LNCAP (cell line): Measurements from ENCODE around the gene FGFR2.

Experiments
- TF ChIP-seq, protein P1 (sequence below): fragments of 450-650 bp; IDR thresholded peaks from 2 replicates; pipeline ENCODE4 v1.5.1; 2017; ENCODE audit warnings: mild to moderate bottlenecking

Gene FGFR2

GRCh38 chr10:121466424-121466823 is 131.8 kb downstream of the FGFR2 start:
- TF ChIP-seq, protein P1, sequence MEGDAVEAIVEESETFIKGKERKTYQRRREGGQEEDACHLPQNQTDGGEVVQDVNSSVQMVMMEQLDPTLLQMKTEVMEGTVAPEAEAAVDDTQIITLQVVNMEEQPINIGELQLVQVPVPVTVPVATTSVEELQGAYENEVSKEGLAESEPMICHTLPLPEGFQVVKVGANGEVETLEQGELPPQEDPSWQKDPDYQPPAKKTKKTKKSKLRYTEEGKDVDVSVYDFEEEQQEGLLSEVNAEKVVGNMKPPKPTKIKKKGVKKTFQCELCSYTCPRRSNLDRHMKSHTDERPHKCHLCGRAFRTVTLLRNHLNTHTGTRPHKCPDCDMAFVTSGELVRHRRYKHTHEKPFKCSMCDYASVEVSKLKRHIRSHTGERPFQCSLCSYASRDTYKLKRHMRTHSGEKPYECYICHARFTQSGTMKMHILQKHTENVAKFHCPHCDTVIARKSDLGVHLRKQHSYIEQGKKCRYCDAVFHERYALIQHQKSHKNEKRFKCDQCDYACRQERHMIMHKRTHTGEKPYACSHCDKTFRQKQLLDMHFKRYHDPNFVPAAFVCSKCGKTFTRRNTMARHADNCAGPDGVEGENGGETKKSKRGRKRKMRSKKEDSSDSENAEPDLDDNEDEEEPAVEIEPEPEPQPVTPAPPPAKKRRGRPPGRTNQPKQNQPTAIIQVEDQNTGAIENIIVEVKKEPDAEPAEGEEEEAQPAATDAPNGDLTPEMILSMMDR: no peak

- TF ChIP-seq, protein P1: no peak
These were observed 133.0 kb downstream of the FGFR2 start for GRCh38 chr10:121465215-121465614.

DNA sequence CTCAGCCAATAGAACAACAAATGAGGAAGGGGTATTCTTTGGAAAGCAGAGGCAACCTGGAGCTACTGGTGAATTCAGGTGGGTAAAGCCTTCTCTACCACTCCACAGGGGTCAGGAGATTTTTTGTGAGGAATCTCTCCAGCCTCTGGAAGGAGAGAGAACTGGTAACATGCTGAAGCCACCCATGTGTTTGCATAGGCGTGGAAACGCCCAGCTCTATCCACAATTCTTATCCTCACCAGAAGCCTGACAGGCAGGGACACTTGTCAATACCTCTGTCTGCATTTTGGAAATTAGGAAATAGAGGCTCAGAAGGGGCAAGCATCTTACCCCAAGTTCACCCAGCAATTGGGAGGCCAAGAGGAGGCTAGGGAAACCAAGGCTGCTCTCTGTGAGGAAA is 133.7 kb downstream of the FGFR2 start:
- TF ChIP-seq, protein P1: no peak

- TF ChIP-seq, protein P1: no peak
These were observed 135.3 kb downstream of the FGFR2 start for GRCh38 chr10:121462955-121463354.

DNA sequence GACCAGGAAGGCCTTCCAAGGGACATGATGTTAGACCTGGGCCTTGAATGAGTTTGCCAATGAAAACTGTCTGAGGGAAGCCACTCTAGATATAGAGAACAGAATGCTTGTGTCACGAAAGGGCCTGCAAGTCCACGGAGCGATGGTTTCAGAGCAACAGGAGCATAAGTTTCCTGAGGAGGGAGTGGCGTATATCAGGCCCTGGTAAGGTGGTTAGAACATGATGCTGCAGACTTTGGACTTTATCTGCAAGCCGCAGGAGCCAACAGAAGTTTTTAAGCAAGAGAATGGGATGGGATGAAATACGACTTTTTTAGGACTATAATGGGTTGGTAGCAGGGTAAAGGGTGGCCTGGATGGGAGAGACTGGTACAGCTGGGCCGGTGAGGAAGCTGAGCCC is 136.0 kb downstream of the FGFR2 start:
- TF ChIP-seq, protein P1: no peak

- TF ChIP-seq, protein P1: no peak
These were observed 136.9 kb downstream of the FGFR2 start for GRCh38 chr10:121461307-121461706.

DNA sequence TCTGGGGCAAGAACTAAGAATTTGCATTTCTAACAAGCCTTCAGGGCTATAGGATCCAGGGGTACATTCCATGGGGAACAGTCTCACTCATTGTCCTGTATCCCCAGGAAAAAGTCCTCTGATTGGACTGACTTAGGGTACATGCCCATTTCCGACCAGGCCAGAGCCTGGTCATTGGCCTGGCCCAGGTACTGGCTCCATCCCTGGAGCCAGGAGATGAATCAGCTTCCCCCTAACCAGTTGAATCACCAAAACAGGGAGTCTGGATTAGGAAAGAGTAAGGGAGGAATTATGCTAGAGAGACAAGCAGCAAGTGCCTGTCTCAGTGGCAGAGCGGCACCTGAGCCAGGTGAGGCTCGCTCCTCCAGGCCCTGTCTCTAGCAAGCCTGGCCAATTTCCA is 137.5 kb downstream of the FGFR2 start:
- TF ChIP-seq, protein P1: no peak
